Motor neuron (in vitro differentiated cells): ENCODE results near the gene GEMIN7. TPM values are rescaled to one million over a fixed set of nuclear protein-coding genes. Genes with fewer than 3 reads are reported as not detected.

ENCODE experiments used
- ATAC-seq, 8 experiments: fragments of 200-7000 bp; cut with Tn5 transposase; replicated peaks in 6 of 8; 2 replicates each; pipeline ENCODE4 v1.8.0; 2021; ENCODE audit warnings: mild to moderate bottlenecking in 8 of 8, moderate library complexity in 8 of 8
- H3K27ac ChIP-seq, 2 donors: fragments of 250-450 bp; sonication (Bioruptor Pico); 2 replicates each; pipeline ENCODE4 v1.9.0; 2021; ENCODE audit warnings: antibody characterized with exemption in 2 of 2, mild to moderate bottlenecking in 2 of 2, moderate library complexity in 1 of 2
- H3K4me1 ChIP-seq, 2 donors: fragments of 250-450 bp; sonication (Bioruptor Pico); replicated peaks in 1 of 2; 2 replicates each; pipeline ENCODE4 v1.6.1; 2021; ENCODE audit warnings: antibody characterized with exemption in 2 of 2, mild to moderate bottlenecking in 2 of 2, moderate library complexity in 1 of 2
- H3K4me3 ChIP-seq, 5 donors: fragments of 250-450 bp; sonication (Bioruptor Pico); 2 replicates each; pipeline ENCODE4 v1.9.0; 2021; ENCODE audit warnings: antibody characterized with exemption in 5 of 5, mild to moderate bottlenecking in 5 of 5, moderate library complexity in 4 of 5
- WGBS, 10 experiments: fragments of 450-650 bp; shearing (Covaris generic); methylation state at CpG; one replicate each; pipeline ENCODE4 v1.0.0; 2022; 5-methylcytosine and 5-hydroxymethylcytosine counted together
- in situ Hi-C, 9 experiments: fragments of 400-800 bp; cut with MboI; loops; one replicate each; pipeline ENCODE4 v1.15.0; 2021; ENCODE audit warnings: low sequenced_read_pairs in 9 of 9, low pct_unique_long_range_greater_than_20kb in 2 of 9; ENCODE audit not compliant: unreplicated experiment in 9 of 9
- total RNA-seq, 8 experiments: library from RNA; unstranded; fragments of 300-600 nt; gene quantifications; 2 replicates each; pipeline versions ENCODE4 v1.2.3 to v1.2.4, GENCODE V29; 2022

Gene GEMIN7
- total RNA-seq, 8 experiments from 2014 or later = 15.5 to 33.8 (median 20.5) TPM

GRCh38 chr19:45096700-45097099 is 17.6 kb downstream of the GEMIN7 start:
- Histone ChIP-seq H3K4me1 (peaks cover 43 to 51% of the 10 kb centered on the region in 2 donors), H3K4me3 (no peak overlapping the region), H3K27ac (no peak overlapping the region)
- ATAC-seq = no peak
- in situ Hi-C loops = no loop called here
- 72 to 100% (median 89%) methylated on average over 3 to 7 of the region's 7 CpGs; no CpG with 5 or more reads in 3 of the 10 experiments for WGBS, 10 experiments

GRCh38 chr19:45097450-45097775 is 18.4 kb downstream of the GEMIN7 start:
- WGBS, 10 experiments = 80 to 92% (median 92%) methylated on average over 2 of the region's 7 CpGs; no CpG with 5 or more reads in 7 of the 10 experiments
- peaks cover 46 to 51% of the 10 kb centered on the region in 2 donors for H3K4me1 ChIP-seq
- H3K4me3 ChIP-seq = no peak overlapping the region
- H3K27ac ChIP-seq = peak overlapping the region in 1 of 2 donors; percentile 17
- in situ Hi-C loops = no loop called here
- ATAC-seq = no peak

GRCh38 chr19:45097776-45098520 is 18.9 kb downstream of the GEMIN7 start:
- WGBS, 10 experiments = 0 to 100% (median 73%) methylated on average over 1 to 8 of the region's 16 CpGs; no CpG with 5 or more reads in 3 of the 10 experiments
- in situ Hi-C loops = no loop called here
- peak; percentile 78 to 96 (median 93) for ATAC-seq
- H3K4me3 ChIP-seq = peak overlapping the region in 2 of 5 donors; percentile 7 to 10
- peaks cover 50 to 56% of the 10 kb centered on the region in 2 donors for H3K4me1 ChIP-seq
- H3K27ac ChIP-seq = peak overlapping the region in 1 of 2 donors; percentile 74

GRCh38 chr19:45098521-45099466 is 19.7 kb downstream of the GEMIN7 start:
- Histone ChIP-seq H3K27ac (peak overlapping the region in 1 of 2 donors; percentile 42), H3K4me3 (peak overlapping the region in 2 of 5 donors; percentile 7 to 8), H3K4me1 (peaks cover 59 to 63% of the 10 kb centered on the region in 2 donors)
- ATAC-seq = peak in 7 of 8 experiments; percentile 1 to 21 (median 12)
- in situ Hi-C loops = no loop called here
- WGBS, 10 experiments = 20 to 100% (median 52%) methylated on average over 1 to 9 of the region's 15 CpGs; no CpG with 5 or more reads in 5 of the 10 experiments

GRCh38 chr19:45099467-45100191 is 20.6 kb downstream of the GEMIN7 start:
- ATAC-seq = no peak
- 80 to 100% (median 88%) methylated on average over 1 to 14 of the region's 25 CpGs; no CpG with 5 or more reads in 4 of the 10 experiments for WGBS, 10 experiments
- Histone ChIP-seq H3K27ac (no peak overlapping the region), H3K4me1 (peaks cover 57% of the 10 kb centered on the region in 2 donors), H3K4me3 (no peak overlapping the region)
- in situ Hi-C loops = no loop called here

- in situ Hi-C loops = no loop called here
- Histone ChIP-seq H3K27ac (peak overlapping the region in 1 of 2 donors; percentile 35), H3K4me1 (peaks cover 57% of the 10 kb centered on the region in 2 donors), H3K4me3 (no peak overlapping the region)
- WGBS, 10 experiments = 60 to 100% (median 83%) methylated on average over 1 to 3 of the region's 3 CpGs; no CpG with 5 or more reads in 5 of the 10 experiments
- no peak for ATAC-seq
Observed at GRCh38 chr19:45100201-45100600, 21.1 kb downstream of the GEMIN7 start.

GRCh38 chr19:45100846-45101252 is 21.8 kb downstream of the GEMIN7 start:
- peak in 4 of 8 experiments; percentile 11 to 40 (median 22) for ATAC-seq
- H3K4me3 ChIP-seq = no peak overlapping the region
- in situ Hi-C loops = no loop called here
- H3K4me1 ChIP-seq = peaks cover 57% of the 10 kb centered on the region in 2 donors
- 17 to 100% (median 52%) methylated on average over 1 to 8 of the region's 8 CpGs; no CpG with 5 or more reads in 4 of the 10 experiments for whole genome bisulfite sequencing, 10 experiments
- H3K27ac ChIP-seq = peak overlapping the region; percentile 22 to 79

GRCh38 chr19:45101806-45102205 is 22.7 kb downstream of the GEMIN7 start:
- 58 to 100% (median 94%) methylated on average over 2 to 5 of the region's 8 CpGs; no CpG with 5 or more reads in 7 of the 10 experiments for WGBS, 10 experiments
- ATAC-seq = no peak
- H3K4me1 ChIP-seq = peaks cover 57% of the 10 kb centered on the region in 2 donors
- in situ Hi-C loops = no loop called here
- no peak overlapping the region for H3K4me3 ChIP-seq
- peak overlapping the region in 1 of 2 donors; percentile 79 for H3K27ac ChIP-seq

- 69 to 100% (median 100%) methylated on average over 1 to 4 of the region's 7 CpGs; no CpG with 5 or more reads in 5 of the 10 experiments for WGBS, 10 experiments
- in situ Hi-C loops = no loop called here
- no peak for ATAC-seq
- H3K27ac ChIP-seq = no peak overlapping the region
- no peak overlapping the region for H3K4me3 ChIP-seq
- peaks cover 55 to 57% of the 10 kb centered on the region in 2 donors for H3K4me1 ChIP-seq
Observed at GRCh38 chr19:45102481-45102880, 23.4 kb downstream of the GEMIN7 start.

GRCh38 chr19:45103156-45103507 is 24.1 kb downstream of the GEMIN7 start:
- Histone ChIP-seq H3K4me3 (no peak overlapping the region), H3K27ac (peak overlapping the region in 1 of 2 donors; percentile 25), H3K4me1 (peaks cover 48 to 55% of the 10 kb centered on the region in 2 donors)
- 64 to 80% methylated on average over 1 to 6 of the region's 15 CpGs; no CpG with 5 or more reads in 8 of the 10 experiments for WGBS, 10 experiments
- peak in 5 of 8 experiments; percentile 6 to 27 (median 15) for ATAC-seq
- in situ Hi-C loops = no loop called here

- 50 to 100% (median 66%) methylated on average over 2 to 5 of the region's 26 CpGs; no CpG with 5 or more reads in 6 of the 10 experiments for WGBS, 10 experiments
- Histone ChIP-seq H3K27ac (peak overlapping the region in 1 of 2 donors; percentile 25), H3K4me3 (no peak overlapping the region), H3K4me1 (peaks cover 42 to 50% of the 10 kb centered on the region in 2 donors)
- in situ Hi-C loops = no loop called here
- peak; percentile 33 to 77 (median 60) for ATAC-seq
Observed at GRCh38 chr19:45103508-45104319, 24.7 kb downstream of the GEMIN7 start.
